NCI-H1105 (cell line): Measurements from ENCODE around the gene PSMA2.

Experiments used
- DNase-seq: peaks from one replicate; lab custom pipeline; 2025; lab: John Stamatoyannopoulos, UW

The PSMA2 gene

DNA sequence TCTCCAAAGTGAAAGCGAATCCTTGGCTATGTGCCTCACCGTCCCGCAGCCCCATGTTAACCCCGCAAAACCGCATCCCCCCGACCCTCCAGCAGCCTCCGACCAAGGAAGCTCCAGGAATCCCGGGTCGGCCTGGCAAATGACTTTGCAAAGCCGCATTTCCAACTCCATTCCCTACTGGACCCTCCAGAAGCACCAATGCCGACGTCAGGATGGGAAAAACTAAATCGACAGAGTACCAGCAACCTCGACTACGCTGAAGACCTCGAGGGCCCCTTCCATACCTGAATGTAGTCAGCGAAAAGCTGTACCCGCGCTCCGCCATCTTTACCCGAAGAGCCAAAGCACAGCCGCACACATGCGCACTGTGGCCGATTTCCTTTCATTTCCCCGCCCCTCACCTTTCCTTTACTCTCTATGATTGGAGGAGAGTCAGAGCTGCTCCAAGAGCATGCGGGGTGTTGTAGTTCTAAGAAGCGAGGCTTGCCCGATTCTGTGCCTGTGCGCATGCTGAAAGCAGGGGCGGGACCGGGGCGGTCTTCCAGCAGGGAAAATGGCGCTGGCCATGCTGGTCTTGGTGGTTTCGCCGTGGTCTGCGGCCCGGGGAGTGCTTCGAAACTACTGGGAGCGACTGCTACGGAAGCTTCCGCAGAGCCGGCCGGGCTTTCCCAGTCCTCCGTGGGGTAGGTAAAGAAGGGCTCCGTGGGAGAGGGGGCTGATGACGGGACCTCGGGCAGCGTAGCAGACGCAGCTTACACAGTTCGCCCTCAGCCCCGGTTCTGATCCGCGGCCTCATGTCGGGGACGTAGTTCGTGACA is at the start of gene PSMA2, which contains the start of gene MRPL32:
TSS of gene PSMA2 (minus strand) at position 341 of the 818 bp plus-strand sequence. CDS start at position 325, 16 bp downstream.
TSS of gene MRPL32 (plus strand) at position 543 of the 818 bp plus-strand sequence. CDS start at position 554, 11 bp downstream.
- DNase-seq: peak; percentile 95

DNA sequence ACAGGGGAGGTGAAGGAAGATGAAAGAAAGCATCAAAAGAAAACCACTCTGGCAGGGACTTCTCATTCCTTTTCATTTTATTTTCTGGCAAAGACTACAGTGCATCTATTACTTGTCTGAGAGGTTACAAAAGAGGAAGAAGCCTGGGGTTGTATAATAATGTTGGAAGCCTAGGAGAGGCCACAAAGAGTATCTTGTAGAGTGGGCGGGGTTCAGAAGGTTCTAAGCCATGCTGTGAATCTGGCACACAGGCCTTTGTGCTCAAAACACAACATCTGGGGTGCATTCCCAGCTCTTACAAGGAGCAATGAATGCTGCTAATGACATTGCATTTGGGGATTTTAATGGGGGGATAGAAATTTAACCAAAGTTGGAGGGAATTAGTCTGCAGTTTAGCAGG is 49.6 kb upstream of the PSMA2 start:
- no peak for DNase-seq

DNA sequence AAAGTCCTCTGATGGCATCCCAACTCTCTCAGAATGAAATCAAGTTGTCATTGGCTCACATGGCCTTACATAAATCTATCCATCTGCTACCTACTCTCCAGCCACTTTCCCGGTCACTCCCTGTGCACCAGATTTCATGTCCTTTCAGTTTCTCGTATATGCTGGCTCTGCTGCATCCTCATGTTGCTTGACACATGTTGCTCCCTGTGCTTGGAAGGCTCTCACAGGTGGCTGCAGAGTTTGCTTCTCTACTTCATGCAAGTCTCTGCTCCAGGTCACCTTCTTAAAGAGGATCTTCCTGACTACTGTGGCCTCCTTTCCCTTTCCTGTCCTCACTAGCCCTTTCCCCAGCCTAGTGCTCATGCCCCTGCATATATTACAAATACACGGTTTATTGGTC is 48.5 kb upstream of the PSMA2 start:
- DNase-seq: no peak

DNA sequence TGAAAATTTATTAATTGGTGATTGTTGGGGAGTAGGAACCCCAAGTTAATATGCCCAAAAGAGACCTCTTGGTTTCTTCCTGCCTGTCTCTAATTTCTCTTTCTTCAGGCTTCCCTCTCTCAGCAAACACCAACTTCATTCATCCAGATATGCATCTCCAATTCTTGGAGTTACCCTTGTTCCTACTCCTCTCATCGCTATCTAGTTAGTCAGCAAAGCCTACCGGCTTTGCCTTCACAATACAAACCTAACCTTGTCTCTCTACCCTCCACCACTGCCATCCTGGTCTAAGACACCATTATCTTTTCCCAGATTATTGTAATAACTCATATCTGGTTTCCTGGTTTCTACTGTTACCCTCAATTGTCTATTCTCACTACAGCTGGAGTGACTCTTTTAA is 48.1 kb upstream of the PSMA2 start:
- DNase-seq: no peak

DNA sequence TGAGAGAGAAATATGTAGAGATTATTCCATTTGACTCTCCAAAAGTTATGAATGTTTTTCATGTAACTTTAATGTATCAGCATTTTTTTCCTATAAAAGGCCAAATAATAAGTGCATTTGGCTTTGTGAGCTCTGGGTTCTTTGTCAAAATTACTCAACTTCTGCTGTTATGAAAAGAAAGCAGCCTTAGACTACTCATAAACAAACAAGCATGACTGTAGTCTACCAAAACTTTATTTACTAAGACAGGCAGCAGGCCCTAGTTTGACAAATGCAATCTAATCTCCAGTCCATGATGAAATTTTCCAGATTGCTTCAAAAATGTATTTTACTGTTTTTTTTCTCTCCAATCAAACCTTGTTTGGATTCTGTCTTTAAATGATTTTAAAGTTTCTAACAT is 46.5 kb upstream of the PSMA2 start:
- DNase-seq: no peak

DNA sequence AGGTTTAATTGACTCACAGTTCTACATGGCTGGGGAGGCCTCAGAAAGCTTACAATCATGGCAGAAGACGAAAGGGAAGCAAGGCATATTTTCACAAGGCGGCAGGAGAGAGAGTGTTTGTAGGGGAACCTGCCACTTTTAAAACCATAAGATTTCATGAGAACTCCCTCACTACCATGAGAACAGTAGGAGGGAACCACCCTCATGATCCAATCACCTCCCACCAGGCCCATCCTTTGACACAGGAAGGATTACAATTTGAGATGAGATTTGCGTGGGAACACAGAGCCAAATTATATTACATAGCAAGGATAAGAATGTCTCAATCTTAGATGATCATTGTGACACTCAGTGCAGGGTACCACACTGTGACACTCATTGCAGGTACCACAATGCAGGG is 44.4 kb upstream of the PSMA2 start:
- DNase-seq: no peak

DNA sequence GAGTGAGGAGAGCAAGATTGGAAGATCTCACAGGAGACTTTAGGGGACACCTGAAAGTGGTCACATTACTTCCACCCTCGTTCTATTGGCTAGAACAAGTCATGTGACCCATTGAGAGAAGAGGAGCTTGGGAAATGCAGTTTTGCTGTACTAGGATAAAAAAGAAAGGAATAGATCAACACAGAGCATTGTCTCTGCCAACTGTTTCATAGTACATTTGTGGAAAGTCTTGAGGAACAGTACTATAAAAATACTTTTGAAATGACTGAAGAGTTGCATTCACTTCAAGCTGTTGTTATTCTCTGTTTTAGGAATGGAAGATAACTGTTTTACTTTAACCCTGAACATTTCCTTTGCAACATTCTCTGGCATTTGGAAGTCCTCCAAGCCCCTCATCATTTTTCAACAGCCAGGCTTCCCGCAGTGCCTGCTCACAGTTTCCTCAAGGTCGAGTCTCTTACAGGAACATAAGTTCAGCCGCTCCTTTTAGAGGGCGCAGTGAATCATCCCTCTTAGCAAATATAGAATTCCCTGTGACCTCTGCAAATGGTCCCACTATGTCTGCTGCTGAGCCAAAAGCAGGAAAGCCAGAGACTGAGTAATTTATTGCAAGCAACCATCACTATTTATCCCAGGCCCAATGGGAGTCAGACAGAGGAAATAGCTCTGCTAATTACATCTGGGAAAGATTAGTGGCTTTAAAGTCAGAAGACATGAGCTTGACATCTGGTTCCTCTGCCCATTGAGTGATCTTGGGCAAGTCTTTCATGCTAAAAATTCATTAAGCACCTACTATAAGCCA is 40.9 kb upstream of the PSMA2 start:
- DNase-seq: no peak

DNA sequence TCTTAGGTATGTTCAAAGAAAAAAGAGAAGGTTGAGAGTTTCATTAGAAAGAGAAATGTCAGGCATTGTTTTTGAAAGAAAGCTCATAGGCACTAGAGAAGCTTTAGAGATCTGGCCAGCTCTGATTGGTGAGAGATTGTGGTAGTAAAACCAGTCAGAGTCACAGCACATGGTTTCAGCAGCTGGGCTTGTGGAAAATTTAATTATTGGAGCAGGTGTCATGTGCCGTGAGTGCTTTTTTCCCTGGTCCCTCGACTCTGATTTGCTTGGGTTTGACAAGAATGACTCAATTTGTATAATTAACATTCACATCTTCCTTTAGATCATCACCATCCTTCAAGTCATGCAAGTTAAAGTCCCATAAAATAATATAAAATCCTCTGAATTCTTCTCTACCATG is 35.4 kb upstream of the PSMA2 start:
- no peak for DNase-seq

DNA sequence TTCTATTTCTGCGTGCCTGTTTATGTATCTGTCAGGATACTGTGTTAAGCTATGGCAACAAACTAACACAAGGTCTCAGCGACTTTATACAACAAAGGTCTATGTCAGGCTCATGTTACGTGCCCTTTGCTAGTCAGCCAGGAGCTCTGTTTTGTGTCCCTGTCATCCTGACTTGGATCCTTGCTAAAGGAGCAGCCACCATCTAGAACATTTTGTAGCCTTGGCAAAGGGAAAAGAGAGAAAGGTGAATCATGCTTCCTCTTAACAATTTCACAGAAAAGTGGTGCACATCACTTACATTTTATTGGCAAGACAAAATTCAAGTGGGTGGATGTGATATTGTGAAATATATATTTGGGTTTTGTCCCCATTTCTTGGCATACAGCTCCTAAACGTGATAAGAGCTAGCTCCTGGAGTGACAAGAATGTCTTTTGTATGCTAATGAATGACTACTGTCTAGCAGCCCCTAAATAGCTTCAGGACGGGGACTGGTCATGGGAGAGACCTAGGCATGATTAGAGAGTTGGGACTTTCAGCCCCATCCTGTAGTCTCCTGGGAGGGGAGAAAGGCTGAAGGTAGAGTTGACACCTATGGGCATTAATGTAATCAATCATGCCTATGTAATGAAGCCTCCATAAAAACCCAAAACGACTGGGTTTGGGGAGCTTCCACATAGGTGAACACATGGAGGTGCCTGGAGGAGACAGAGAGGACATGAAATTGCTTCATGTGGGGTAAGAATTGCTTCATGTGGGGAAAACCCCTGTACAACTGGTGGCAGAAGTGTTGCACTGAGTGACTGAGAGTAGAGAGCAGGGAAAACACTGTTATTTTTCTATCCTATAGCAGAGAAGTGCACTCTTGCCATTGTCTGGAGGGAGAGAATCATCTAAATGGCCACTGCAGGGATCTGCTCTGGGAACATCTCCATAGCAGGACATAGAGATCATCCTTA is 33.2 kb upstream of the PSMA2 start:
- no peak for DNase-seq

DNA sequence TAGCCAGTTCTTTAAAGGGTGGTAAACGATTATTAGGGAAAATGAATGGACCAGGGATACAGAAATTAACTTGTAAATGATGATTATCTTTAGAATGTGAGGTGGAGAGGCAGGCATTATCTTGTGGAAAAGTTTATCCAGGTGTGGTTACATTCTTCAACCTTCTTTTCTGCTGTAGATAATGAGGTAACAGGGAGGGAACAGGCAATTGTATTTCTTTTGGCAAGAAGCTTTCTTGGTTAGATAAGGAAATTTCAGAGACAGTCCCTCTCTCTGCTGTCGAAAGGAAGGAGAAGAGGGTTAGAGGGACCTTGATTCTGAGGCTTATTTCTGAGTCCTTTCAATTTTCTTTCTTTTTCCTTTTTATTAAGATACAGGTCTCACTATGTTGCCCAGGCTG is 32.3 kb upstream of the PSMA2 start:
- DNase-seq: no peak

DNA sequence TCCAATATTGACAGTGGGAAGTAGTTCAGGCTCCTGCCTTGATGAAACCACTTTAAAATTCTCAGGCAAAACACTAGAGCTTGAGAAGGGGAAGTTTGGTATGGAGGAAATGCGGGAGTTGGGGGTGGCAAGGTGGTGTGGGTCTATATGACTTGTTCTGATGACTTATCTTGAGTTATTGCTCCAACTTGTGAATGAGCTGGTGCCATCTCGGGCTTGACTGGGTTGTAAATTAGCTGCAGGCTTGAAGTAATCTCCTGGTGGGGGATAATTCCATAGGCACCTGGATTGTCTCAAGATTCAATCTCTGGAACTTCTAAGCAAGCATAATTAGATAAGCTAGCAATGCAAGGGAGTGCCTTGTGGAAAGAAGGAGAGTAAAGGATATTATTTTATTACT is 29.2 kb upstream of the PSMA2 start:
- DNase-seq: no peak

DNA sequence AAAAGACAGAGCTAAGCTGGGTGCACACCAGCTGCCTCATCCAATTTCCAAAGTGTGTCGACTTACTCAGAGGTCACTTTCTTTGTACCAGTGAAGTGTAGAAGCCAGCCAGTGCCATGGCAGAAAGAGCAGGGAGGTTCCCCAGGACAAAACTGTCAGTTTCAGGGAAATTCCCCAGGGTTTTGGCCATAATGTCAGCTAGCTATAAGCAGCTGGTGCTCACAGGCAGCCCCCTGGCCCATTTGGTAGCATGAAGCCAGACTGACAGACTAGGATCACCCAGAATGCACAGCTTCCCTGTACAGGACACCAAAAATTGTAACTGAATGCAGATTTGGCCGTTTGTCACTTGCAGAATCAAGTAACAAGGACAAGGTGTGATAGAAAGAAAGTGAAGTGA is 28.8 kb upstream of the PSMA2 start:
- no peak for DNase-seq

DNA sequence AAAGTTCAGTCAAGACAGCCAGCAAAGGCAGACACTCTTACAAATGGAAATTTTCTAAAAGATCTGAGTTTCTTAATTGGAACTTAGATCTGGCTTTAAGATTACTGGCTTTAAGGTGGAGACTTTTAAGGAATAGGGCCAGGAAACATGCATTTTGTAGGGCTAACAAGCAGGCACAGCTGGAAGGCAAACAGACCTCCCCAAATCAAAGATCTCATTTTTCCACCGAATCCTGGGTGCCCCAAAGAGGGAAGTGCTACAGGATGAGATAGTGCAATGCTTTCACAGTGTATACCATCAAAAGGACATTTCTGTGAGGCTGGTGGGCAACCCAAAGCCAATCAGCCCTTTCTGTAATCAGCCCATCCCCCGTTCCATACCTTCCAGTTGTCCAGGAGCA is 27.6 kb upstream of the PSMA2 start:
- DNase-seq: no peak

DNA sequence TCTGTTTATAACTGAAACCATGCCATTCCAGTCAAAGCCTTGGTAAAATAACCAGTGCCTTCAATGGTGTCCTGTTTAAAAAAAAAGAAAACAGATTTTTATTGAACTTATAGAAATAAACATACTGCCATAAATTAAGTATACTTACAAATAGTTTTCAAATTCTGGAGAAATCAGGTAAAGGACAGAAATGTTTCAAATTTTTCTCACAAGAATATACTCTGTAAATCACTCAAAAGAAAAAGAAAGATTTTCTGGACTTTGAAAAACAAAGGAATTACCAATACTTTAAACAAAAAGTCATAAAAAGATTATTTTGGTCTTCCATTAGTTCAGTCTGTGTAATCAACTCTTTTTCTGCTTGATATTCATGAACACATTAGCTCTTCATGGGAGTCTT is 24.1 kb upstream of the PSMA2 start:
- no peak for DNase-seq

DNA sequence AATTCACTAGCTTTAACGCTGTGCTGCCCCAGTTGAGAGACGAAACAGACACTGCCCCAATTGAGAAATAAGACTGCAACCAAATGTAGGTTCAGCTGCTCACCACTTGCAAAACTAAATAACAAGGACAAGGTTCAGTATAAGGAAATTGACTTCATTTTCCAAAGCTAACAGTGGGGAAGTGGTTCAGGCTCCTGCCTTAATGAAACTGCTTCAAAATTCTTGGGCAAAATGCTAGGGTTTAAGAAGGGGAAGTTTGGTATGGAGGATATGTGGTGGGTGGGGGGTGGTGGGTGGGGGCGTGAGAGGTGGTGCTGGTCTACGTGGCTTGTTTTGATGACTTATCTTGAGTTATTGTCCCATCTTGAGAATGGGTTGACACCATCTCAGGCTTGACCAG is 22.0 kb upstream of the PSMA2 start:
- no peak for DNase-seq

DNA sequence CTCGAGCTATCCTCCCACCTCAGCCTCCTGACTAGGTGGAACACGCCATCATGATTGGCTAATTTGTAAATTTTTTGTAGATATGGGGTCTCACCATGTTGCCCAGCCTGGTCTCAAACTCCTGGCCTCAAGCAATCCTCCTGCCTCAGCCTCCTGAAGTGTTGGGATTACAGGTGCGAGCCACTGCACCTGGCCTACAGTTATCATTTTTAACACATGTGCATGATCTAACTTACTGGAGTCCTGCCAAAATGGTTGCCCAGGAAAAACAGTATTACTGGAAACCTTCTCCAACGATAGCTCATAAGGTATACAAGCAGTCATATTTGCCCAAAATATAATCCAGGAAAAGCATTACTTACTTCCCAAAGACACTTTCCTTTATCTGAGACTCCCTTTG is 20.4 kb upstream of the PSMA2 start:
- DNase-seq: no peak

DNA sequence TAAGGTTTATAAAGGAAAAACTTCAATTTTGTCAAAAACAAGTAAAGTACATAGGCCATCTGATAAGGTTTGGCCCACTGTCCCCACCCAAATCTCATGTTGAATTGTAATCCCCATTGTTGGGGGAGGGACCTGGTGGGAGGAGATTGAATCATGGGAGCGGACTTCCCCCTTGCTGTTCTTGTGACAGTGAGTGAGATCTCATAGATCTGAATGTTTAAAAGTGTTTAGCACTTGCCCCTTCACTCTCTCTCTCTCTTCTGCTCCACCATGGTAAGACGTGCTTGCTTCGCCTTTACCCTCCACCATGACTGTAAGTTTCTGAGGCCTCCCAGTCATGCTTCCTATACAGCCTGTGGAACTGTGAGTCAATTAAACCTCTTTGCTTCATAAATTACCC is 18.4 kb upstream of the PSMA2 start:
- DNase-seq: no peak

DNA sequence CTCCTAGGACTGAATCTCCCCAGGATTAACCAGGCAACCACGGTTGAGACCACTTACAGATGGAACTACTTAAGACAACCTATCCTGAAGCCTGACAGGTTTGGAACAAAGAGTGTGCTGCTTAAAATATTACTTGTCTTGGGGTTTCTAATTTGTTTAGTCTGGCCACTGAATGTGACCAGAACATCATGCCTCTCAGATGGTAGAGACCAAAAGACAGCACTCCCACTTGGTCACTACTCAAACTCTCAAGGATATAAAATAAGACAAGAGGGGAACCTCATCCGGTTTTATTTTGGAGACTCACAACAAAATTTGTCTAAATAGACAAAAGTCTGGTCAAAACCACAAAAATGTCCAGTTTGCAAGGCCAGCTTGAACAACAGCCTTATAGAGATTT is 15.5 kb upstream of the PSMA2 start:
- DNase-seq: no peak

DNA sequence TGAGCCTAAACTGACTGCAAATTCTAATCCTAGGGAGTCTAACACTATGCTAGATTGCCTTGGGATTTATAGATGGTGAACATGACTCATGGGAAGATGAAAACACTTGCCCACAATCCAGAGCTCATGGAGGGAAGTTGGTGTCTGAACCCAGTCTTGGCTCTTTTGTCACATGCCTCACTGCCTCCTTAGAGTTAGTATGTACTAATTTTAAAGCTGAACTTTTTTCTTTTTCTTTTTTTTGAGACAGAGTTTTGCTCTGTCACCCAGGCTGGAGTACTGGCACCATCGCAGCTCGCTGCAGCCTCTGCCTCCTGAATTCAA is 14.6 kb upstream of the PSMA2 start:
- DNase-seq: no peak

DNA sequence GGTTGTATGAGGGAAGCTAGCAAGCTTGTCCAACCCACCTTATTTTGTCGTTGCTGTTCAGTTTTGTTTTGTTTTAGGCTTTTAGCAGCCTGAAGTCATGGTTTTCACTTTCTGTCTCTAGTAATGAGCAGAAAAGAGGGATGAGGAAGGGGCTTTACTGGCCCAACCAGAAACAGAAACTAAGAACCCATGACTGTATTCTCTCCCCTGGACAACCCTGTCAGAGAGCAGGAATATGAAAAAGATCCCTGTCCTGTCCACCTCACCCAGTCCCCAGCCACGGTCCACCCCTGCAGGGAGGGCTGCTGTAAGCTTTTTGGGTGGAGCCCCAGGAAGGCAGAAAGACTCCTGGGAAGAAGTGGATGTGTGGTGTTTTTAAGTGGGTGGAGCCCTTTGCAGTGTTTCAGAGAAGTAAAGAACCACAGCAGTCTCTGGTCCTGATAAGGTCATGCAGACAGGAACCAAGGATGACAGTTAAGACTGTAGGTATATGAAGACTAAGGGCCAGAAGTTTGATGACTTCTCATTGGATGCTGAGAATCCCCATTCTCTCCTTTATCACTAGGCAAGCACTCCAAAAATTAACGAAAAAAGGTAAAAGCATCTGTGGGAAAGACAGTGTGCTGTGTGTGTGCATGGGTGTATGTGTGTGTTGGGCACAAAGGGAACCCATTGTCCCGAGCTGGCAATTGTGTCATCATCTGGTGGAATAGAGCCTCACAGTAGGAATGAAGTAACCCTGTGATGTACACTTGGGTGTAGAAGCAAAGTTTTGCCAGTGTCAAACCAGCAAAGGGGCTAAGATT is 14.1 kb upstream of the PSMA2 start:
- no peak for DNase-seq
